GM10248 (cell line): ENCODE data around the gene METTL15.
"Not testable (repeated sequence)": the region's sequence is repeated elsewhere in the genome, so short reads cannot be mapped to it uniquely, and the experiment has no call there.

Experiments used
- CTCF ChIA-PET: fragments of 300-600 bp; sonication (Branson Sonifier 250); formaldehyde crosslinking; extraction: SDS; loops from one replicate; lab custom pipeline; 2021; ENCODE audit warnings: antibody characterized with exemption; lab: Yijun Ruan, JAX
- POLR2A ChIA-PET: fragments of 350-650 bp; sonication (Branson Sonifier 250); formaldehyde crosslinking; extraction: SDS; loops from one replicate; lab custom pipeline; 2020; ENCODE audit warnings: antibody characterized with exemption; lab: Yijun Ruan, JAX
- DNase-seq: peaks from one replicate; pipeline ENCODE4 v3.0.0; 2012; ENCODE audit errors: extremely low spot score
- TF ChIP-seq, protein P1 (sequence below): IDR thresholded peaks from 2 replicates; pipeline ENCODE4 v1.5.1; 2012; ENCODE audit warnings: mild to moderate bottlenecking, low read depth; ENCODE audit errors: extremely low read depth, missing control alignments, control extremely low read depth

The METTL15 gene

GRCh38 chr11:28168718-28169117 is 60.5 kb downstream of the METTL15 start:
- TF ChIP-seq, protein P1, sequence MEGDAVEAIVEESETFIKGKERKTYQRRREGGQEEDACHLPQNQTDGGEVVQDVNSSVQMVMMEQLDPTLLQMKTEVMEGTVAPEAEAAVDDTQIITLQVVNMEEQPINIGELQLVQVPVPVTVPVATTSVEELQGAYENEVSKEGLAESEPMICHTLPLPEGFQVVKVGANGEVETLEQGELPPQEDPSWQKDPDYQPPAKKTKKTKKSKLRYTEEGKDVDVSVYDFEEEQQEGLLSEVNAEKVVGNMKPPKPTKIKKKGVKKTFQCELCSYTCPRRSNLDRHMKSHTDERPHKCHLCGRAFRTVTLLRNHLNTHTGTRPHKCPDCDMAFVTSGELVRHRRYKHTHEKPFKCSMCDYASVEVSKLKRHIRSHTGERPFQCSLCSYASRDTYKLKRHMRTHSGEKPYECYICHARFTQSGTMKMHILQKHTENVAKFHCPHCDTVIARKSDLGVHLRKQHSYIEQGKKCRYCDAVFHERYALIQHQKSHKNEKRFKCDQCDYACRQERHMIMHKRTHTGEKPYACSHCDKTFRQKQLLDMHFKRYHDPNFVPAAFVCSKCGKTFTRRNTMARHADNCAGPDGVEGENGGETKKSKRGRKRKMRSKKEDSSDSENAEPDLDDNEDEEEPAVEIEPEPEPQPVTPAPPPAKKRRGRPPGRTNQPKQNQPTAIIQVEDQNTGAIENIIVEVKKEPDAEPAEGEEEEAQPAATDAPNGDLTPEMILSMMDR, result no peak
- no peak for DNase-seq
- POLR2A ChIA-PET, result no interaction called here
- CTCF ChIA-PET, result no interaction called here

DNA sequence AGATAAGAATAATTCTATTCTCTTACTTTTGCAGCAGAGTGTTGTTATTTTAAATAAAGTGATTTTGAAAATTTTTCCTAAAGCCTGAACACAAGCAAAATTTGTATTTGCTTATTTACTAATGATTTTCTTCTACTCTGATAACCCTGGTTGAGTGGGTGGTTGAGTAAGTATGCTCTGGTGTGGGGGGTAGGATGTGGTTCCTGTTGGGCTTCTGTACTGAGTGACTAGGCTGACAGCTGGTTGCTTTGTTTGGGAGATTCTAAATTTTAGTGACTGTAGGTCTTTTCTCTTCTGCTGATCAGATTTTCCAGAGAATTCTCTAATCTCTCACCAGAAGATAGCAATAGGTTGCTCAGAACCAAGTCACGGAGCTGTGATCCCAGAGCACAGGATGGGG is 61.6 kb downstream of the METTL15 start:
- DNase-seq, result peak; percentile 6
- ChIA-PET CTCF (interaction anchor here (1.6 kb wide), 1 partner anchor 16 kb away, joined by 5 read pairs; no protein-coding TSS in a partner anchor), POLR2A (no interaction called here)
- TF ChIP-seq, protein P1, result no peak

DNA sequence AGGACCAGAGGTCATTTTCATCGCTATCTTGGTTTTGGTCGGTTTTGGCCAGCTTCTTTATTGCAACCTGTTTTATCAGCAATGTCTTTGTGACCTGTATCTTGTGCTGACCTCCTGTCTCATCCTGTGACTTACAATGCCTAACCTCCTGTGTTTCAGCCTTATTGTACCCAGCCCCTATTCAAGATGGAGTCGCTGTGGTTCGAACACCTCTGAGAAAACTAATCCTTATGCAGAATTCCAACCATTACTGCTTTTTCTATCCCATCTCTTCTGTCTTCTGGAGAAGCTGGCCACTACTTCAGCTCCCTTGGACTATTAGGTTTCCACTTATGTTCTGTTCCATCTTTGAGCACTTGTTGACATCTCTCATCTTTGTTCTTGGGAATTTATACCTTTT is 62.6 kb downstream of the METTL15 start:
- ChIA-PET CTCF (interaction anchor here (1.2 to 2.2 kb wide), 4 partner anchors 10 to 17 kb away, joined by 3 to 6 read pairs (median 4); no protein-coding TSS in a partner anchor), POLR2A (no interaction called here)

GRCh38 chr11:28176351-28176750 is 68.2 kb downstream of the METTL15 start:
- CTCF ChIA-PET, result no interaction called here
- POLR2A ChIA-PET, result no interaction called here
- no peak for DNase-seq
- TF ChIP-seq, protein P1, result no peak

More for the DNA sequence above, 62.6 kb downstream of the METTL15 start:
- TF ChIP-seq, protein P1, result no peak
- no peak for DNase-seq

GRCh38 chr11:28195449-28195848 is 87.3 kb downstream of the METTL15 start:
- ChIA-PET CTCF (no interaction called here), POLR2A (no interaction called here)
- DNase-seq, result no peak
- TF ChIP-seq, protein P1, result no peak

GRCh38 chr11:28209906-28210305 is 101.7 kb downstream of the METTL15 start:
- DNase-seq, result no peak
- TF ChIP-seq, protein P1, result no peak
- ChIA-PET POLR2A (no interaction called here), CTCF (no interaction called here)

GRCh38 chr11:28222063-28222462 is 113.9 kb downstream of the METTL15 start:
- DNase-seq, CTCF ChIA-PET, POLR2A ChIA-PET: not testable (repeated sequence)
